Activated CD8-positive, alpha-beta memory T cell treated with anti-CD3 and anti-CD28 coated beads for 4 hours (primary cell): Measurements from ENCODE around the gene SELENOM.

Source experiments
- DNase-seq, 2 donors: peaks; one replicate each; pipeline ENCODE4 v3.0.0-alpha.2; 2020; ENCODE audit warnings: low read depth in 2 of 2

The SELENOM gene

GRCh38 chr22:31091106-31091975 is 16.0 kb downstream of the SELENOM start:
- no peak for DNase-seq

GRCh38 chr22:31090217-31091085 is 16.9 kb downstream of the SELENOM start:
- DNase-seq = no peak

DNA sequence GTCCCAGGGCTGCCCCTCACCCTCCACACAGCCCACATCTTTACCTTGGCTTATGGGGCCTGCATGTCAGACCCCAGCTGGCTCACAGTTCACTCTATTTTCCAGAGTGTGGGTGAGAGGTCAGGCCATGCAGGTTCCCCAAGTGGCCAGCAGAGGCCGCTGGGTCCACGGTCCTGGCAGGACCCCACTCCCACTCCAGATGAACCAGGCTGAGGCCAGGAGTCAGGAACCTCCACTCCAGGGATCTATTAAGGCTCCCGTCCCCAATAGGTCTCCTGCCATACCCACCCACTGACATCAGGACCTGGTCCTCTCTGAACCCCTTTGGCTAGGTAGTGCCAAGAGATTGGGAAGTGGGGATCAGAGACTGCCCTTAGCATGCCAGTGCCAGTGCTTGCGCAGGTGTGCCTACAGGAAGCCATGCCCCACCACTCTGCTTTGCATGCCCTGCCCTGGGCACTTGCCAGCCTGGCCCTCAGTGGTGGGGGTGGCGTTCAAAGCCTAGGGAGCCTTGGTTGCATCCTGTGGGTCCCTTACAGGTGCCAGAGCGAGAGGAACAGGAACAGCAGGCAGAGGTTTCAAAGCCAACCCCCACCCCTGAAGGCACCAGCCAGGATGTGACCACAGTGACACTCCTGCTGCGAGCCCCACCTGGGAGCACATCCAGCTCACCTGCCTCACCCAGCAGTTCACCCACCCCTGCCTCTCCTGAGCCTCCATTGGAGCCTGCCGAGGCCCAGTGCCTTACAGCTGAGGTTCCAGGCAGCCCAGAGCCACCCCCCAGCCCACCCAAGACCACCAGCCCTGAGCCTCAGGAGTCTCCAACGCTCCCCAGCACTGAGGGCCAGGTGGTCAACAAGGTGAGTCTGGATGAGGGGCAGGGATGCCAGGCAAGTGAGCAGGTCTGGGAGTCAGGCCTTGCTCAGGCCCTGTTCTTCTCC is 17.9 kb downstream of the SELENOM start:
- DNase-seq = no peak

- DNase-seq = no peak
Observed at GRCh38 chr22:31088233-31088986, 19.0 kb downstream of the SELENOM start.

DNA sequence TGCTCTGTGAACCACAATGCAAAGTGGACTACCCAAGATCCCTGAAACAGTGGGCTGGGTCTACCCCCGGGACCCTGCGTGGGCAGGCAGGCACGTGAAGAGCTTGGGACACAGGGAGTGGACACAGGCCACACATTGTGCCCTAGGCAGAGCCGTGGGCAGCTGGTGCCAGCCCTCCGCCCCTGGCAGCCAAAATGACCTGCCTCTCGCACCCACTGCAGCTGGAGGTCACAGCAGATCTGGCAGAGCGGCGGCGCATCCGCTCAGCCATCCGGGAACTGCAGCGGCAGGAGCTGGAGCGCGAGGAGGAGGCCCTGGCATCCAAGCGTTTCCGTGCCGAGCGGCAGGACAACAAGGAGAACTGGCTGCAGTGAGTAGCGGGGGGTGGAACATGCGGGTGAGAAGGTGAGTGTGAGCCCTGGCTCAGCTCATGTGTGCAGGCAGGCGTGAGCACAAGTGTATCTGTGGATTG is 19.6 kb downstream of the SELENOM start:
- DNase-seq = no peak

- DNase-seq = no peak
Observed at GRCh38 chr22:31086703-31087330, 20.6 kb downstream of the SELENOM start.

DNA sequence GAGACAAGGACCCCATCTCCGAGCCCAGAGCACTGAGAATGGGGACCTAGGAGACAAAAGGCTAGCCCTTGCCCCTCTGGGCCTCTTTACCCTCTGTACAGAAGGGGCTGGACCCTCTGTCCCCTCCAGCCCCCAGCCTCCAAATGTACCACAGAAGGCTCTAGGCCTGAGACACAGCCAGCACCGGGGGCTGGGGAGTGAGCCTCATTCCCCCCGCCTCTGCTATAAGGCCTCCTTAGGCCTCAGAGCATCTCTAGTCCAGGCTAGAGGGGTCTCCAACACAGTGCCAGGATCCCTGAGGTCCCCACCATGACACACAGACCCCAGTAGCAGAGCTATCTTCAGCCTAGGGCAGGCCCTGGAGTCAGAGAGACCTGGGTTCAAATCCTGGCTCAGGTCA is 21.4 kb downstream of the SELENOM start:
- DNase-seq = no peak

DNA sequence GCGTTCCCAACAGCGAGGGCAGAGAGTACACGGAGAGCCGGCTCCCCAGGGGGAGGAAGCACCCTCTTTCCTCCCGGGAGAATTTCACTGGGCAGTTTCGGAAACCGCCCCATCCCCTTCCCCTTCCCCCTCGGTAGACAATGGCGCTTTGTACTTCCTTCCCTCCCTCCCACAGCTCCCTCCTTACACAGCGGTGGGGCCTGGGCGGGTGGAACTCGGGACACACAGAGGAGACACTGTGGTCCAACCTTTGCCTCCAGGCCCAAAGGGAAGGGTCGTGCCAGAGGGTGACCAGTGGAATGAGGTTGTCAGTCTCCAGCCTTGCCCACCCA is 21.9 kb downstream of the SELENOM start:
- no peak for DNase-seq

DNA sequence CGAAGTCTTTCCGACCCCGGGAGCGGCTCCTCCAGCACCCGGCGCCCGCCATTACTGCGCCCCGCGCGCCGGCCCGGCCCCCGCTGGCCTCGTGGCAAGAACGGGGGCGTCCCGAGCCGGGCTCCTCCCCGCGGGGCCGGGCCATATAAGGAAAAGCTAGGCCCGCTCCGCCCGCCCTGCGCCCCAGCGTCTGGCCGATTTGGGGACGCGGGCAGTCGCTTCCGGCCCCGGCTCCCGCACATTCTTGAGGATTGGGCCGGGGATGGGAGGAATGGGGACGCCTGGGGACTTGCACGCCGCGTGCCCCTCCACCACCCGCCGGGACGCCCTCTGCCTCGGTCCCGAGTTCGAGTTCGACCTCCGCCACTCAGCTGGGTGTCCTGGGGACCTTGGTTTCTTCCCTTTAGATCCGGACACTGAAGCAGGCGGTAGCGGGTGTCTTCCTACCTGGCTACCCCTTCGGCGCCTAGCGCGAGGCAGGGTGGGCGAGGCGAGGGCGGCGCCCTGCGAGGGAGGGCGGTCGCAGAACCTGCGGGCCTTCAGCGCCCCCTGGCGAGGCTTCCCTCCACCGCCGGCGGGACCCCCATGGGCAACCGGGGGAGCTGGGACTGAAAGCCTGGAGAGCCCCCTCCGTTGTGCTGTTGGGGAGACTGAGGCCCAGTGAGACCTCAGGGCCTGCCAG is 22.4 kb downstream of the SELENOM start:
- DNase-seq = peak; percentile 74 to 79

DNA sequence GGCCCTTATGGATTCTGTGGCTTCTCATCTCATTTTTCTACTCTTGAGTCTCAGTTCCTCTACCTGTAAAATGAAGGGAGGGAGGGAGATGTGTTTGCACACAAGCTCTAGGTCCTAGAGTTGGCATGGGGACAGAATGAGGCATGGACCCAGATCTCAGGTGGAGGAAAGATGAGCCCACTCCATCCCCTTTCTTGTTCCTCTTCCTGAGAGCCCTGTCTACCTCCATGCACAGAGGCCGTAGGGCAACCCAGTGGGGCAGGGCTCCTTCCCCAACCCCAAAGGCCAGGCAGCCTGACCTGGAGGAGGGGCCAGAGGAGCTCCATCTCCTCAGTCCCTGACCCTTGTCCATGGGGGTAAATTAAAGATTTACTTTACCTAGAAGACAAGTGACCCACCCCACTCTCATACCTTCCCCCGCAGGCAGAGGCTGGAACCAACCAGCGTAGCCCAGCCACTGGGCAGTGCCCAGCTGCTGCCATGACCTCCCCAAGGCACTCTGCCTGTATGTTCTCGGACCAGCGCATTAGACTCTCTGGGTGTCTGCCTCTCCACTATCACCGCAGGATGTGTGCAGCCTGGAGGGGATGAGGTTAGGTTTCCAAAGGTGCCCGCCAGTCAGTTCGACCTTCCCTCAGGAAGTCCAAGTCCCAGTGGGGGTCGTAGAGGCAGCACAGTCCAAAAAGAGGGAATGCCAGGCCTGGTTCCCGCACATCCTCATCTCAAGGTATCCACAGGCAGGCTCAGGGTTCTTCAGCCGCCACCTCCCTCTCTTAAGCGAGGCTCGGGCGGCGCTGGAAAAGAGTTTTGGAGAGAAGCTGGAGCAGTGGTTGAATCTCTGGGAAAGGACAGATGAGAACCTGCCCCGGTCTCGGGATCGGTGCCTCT is 23.2 kb downstream of the SELENOM start:
- no peak for DNase-seq

- DNase-seq = no peak
Observed at GRCh38 chr22:31083377-31083768, 24.0 kb downstream of the SELENOM start.

DNA sequence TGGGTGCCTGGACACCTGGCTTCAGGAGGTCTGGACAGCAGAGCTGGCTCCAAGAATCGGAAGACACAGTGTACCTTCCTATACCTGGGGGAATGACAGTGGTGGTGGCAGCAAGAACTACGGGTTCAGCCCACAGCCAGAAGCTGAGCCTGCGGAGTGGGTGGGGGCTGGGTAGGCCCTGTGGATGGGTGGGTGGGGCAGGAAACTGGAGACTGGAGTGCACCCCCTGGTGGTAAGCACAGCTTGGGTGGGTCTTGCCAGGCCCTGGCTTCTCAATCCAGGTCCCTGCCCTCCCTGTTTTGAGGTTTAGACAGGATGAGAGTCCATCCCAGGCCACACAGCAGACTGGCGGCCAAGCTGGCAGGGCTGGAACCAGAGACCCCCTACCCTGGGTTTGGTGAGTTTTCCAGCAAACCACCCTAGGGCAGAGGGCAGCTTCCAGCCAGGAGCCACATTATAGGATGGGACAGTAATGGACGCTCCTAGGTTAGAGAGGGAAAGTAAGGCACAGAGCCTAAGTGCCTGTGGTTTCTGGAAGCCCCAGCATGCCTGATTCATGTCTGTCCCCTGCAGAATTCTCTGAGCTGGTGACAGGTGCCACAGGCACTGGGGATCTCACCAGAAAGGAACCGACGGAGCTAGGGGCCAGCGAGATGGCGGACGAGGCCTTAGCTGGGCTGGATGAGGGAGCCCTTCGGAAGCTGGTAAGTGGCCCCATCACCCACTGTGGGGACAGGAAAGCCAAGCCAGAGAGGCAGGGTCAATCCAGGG is 24.6 kb downstream of the SELENOM start:
- DNase-seq = peak in 1 of 2 donors; percentile 28

DNA sequence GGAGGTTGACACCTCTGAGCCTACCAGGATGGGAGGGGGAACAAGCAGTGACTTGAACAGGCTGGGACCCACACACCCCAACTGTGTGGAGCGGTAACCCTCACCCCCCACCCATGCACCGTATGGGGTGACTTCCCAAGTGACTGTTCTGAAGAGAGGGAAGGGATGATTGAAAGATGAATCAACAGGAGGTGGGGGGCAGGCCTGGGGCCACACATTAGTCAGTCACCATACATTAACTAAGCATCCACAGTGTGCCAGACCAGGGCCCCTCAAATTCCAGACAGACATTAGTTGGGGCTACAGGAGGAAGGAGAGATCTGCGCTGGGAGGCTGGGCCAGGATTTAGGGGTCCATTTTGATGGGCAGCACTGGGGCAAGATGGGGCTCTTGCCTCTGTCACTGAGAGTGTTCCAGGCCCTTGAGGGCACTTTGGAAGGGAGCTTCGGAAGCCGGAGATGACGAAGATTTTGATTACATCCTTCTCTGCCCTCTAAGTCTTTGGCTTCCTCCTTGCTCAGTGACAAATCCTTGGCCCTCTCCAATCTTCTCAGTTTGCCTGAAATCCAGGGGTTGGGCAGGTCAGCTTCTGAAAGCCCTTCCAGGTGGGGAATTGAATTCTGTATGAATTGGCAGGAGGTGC is 25.3 kb downstream of the SELENOM start:
- DNase-seq = no peak

- peak; percentile 71 to 72 for DNase-seq
Observed at GRCh38 chr22:31080848-31081649, 26.3 kb downstream of the SELENOM start, which contains the start of gene SMTN. SMTN (plus strand) TSS chr22:31081318; CDS start chr22:31083259, 1,941 bp downstream.

DNA sequence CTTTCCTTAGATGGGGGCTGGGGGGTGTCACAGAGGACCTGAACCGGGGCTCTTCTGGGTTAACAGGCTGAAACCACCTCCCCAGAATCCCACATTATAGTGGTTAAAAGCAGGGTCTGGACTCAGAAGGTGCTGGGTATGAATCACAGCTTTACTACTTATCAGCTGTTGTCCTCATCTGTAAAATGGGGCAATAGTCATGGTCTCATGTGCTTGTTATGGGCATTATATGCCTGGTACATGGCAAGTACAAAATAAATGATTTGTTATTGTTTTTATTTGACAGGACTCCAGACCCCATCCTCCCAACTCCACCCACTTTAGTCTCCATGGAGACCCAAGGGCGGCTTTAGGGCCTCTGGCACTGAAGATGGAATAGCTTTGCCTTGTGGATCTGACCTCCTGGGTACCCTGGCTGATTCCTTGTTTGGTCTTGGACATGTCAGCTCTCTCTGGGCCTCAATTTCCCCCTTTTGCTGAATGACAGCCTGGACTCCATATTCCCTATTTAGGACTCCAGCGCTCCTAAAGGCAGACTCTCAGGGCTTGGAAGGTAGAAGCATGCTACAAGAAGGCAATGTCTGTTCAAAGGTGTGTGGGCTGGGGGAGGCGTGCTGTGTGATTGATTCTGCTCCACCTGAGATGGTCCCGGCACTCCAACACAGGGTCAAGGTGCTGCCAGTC is 27.1 kb downstream of the SELENOM start:
- no peak for DNase-seq

GRCh38 chr22:31079095-31079642 is 28.2 kb downstream of the SELENOM start:
- DNase-seq = no peak
